Endothelial cell of umbilical vein (primary cell): ENCODE data around the gene ARL9. TPM values are rescaled to one million over a fixed set of nuclear protein-coding genes. Genes with fewer than 3 reads are reported as not detected.

Experiments used
- BruUV-seq: library from RNA; stranded (reverse); fragments of 400-500 nt; replicated peaks from 2 replicates; lab custom pipeline; 2021; lab: Mats Ljungman, UMichigan
- CTCF ChIA-PET: fragments of 300-600, 350-600 bp; sonication (Branson Sonifier 250); formaldehyde crosslinking; loops from one replicate; lab custom pipeline; 2021; ENCODE audit warnings: antibody characterized with exemption, inconsistent platforms; lab: Charles Lee
- POLR2A ChIA-PET: fragments of 300-600, 350-600 bp; sonication (Branson Sonifier 250); formaldehyde crosslinking; loops from one replicate; lab custom pipeline; 2021; ENCODE audit warnings: antibody characterized with exemption, inconsistent platforms; lab: Charles Lee
- DNase-seq: peaks from one replicate; pipeline ENCODE4 v3.0.0-alpha.2; 2011; ENCODE audit warnings: low read depth, low spot score
- FAIRE-seq: peaks from 2 replicates; lab custom pipeline; 2011; peaks lifted over from hg19 to GRCh38; lab: Jason Lieb, UNC
- H2AFZ ChIP-seq: 2 replicates; pipeline ENCODE4 v1.6.0; 2012; ENCODE audit warnings: low read depth, low read length, control low read depth, inconsistent platforms
- H3K27ac ChIP-seq: 2 replicates; pipeline ENCODE4 v1.5.1; 2011; ENCODE audit warnings: low read depth, mild to moderate bottlenecking, control low read depth, low read length, moderate library complexity; ENCODE audit not compliant: insufficient read depth
- H3K27me3 ChIP-seq, 2 experiments: 2 replicates each; pipeline versions ENCODE4 v1.6.0 to v1.6.1; 2011; ENCODE audit warnings: low read length in 2 of 2, mixed read lengths in 1 of 2; ENCODE audit not compliant: control insufficient read depth in 2 of 2, insufficient read depth in 2 of 2
- H3K36me3 ChIP-seq, 2 experiments: 2 replicates in 1 of 2; 3 replicates in 1 of 2; pipeline ENCODE4 v1.5.1; 2011; ENCODE audit warnings: low read length in 2 of 2, mild to moderate bottlenecking in 1 of 2, moderate library complexity in 1 of 2; ENCODE audit not compliant: control insufficient read depth in 2 of 2, insufficient read depth in 2 of 2; ENCODE audit errors: extremely low read depth in 1 of 2
- H3K4me1 ChIP-seq: 3 replicates; pipeline ENCODE4 v1.5.1; 2011; ENCODE audit warnings: mild to moderate bottlenecking, low read length; ENCODE audit not compliant: control insufficient read depth, insufficient read depth; ENCODE audit errors: extremely low read depth
- H3K4me2 ChIP-seq: 2 replicates; pipeline ENCODE4 v1.6.1; 2011; ENCODE audit warnings: low read length, control low read depth, mixed read lengths; ENCODE audit not compliant: insufficient read depth
- H3K4me3 ChIP-seq, 3 experiments: fragments of 200-600 bp in 1 of 3; sonication (generic), shearing (Covaris generic) in 1 of 3; replicated peaks in 1 of 3; 2 replicates each; pipeline ENCODE4 v1.5.1; 2011 to 2016; ENCODE audit warnings: control low read depth in 3 of 3, low read length in 3 of 3, mild to moderate bottlenecking in 2 of 3, inconsistent platforms in 1 of 3, low read depth in 1 of 3, moderate library complexity in 1 of 3; ENCODE audit not compliant: insufficient read depth in 1 of 3
- H3K79me2 ChIP-seq: 2 replicates; pipeline ENCODE4 v1.6.0; 2012; ENCODE audit warnings: low read length, inconsistent platforms; ENCODE audit not compliant: control insufficient read depth, insufficient read depth
- H3K9ac ChIP-seq: replicated peaks from 2 replicates; pipeline ENCODE3; 2011; ENCODE audit warnings: low read length, control low read depth; ENCODE audit not compliant: insufficient read depth; ENCODE audit errors: extremely low read depth
- H3K9me1 ChIP-seq: replicated peaks from 3 replicates; pipeline ENCODE4 v1.6.0; 2011; ENCODE audit warnings: mild to moderate bottlenecking, low read length; ENCODE audit not compliant: control insufficient read depth, insufficient read depth; ENCODE audit errors: extremely low read depth
- H3K9me3 ChIP-seq: replicated peaks from 2 replicates; pipeline ENCODE4 v1.5.1; 2012; ENCODE audit warnings: low read length, inconsistent platforms; ENCODE audit not compliant: control insufficient read depth, insufficient read depth
- H4K20me1 ChIP-seq: replicated peaks from 2 replicates; pipeline ENCODE3; 2011; ENCODE audit warnings: mild to moderate bottlenecking, low read length; ENCODE audit not compliant: control insufficient read depth, insufficient read depth; ENCODE audit errors: extremely low read depth
- EZH2 ChIP-seq: IDR thresholded peaks from 2 replicates; pipeline ENCODE4 v1.6.1; 2012; ENCODE audit warnings: borderline replicate concordance, low read depth, mild to moderate bottlenecking, moderate library complexity, low read length, inconsistent platforms; ENCODE audit not compliant: severe bottlenecking
- FOS ChIP-seq: IDR thresholded peaks from 2 replicates; pipeline ENCODE4 v1.6.1; 2011; ENCODE audit warnings: mild to moderate bottlenecking, low read length, moderate library complexity, borderline replicate concordance; ENCODE audit not compliant: insufficient read depth
- GATA2 ChIP-seq: IDR thresholded peaks from 2 replicates; pipeline ENCODE4 v1.7.0; 2011; ENCODE audit warnings: low read depth, mild to moderate bottlenecking, moderate library complexity, mixed read lengths, low read length; ENCODE audit not compliant: insufficient read length, insufficient read depth
- JUN ChIP-seq: IDR thresholded peaks from 2 replicates; pipeline ENCODE4 v1.6.1; 2011; ENCODE audit warnings: borderline replicate concordance, low read depth; ENCODE audit not compliant: insufficient read length, insufficient read depth
- MAX ChIP-seq: IDR thresholded peaks from 2 replicates; pipeline ENCODE4 v1.6.1; 2011; ENCODE audit not compliant: insufficient read depth, insufficient read length
- MYC ChIP-seq: IDR thresholded peaks from one replicate; pipeline ENCODE4 v1.6.1; 2011; ENCODE audit warnings: mild to moderate bottlenecking, low read depth, low read length
- POLR2A ChIP-seq: IDR thresholded peaks from 2 replicates; pipeline ENCODE4 v1.6.1; 2012; ENCODE audit warnings: low read depth, mild to moderate bottlenecking, control low read depth, low read length
- POLR2AphosphoS5 ChIP-seq: IDR thresholded peaks from 2 replicates; pipeline ENCODE4 v1.6.1; 2012; ENCODE audit warnings: low read depth, mild to moderate bottlenecking, control low read depth, low read length, moderate library complexity; ENCODE audit not compliant: insufficient read depth
- dilution Hi-C: fragments of 300-500 bp; cut with MboI; formaldehyde crosslinking; loops from one replicate; pipeline ENCODE4 v1.15.0; 2019; ENCODE audit warnings: low sequenced_read_pairs; ENCODE audit not compliant: extremely low pct_ligation_motif_present
- intact Hi-C: fragments of 100-400 bp; cut with micrococcal nuclease; formaldehyde crosslinking; loops from one replicate; pipeline ENCODE4 v1.10.0; 2022
- polyA plus RNA-seq, 4 experiments: library from polyadenylated mRNA; depleted of rRNA in 3 of 4; stranded (reverse) in 3 of 4; unstranded in 1 of 4; fragments of >200 nt; gene quantifications; 2 replicates each; pipeline versions ENCODE4 v1.2.1 to v1.2.3, GENCODE V29; 2011 to 2012; ENCODE audit warnings: missing spikeins in 1 of 4
- total RNA-seq: library from RNA; stranded (reverse); gene quantifications from 2 replicates; pipeline ENCODE4 v1.2.3, GENCODE V29; 2021
- TF ChIP-seq, protein P1 (sequence below), 2 donors: IDR thresholded peaks; 1 replicate in 1 of 2; 2 replicates in 1 of 2; pipeline ENCODE4 v1.5.1; 2011; ENCODE audit warnings: low read length in 2 of 2, mild to moderate bottlenecking in 2 of 2, moderate library complexity in 2 of 2, control low read depth in 1 of 2, inconsistent platforms in 1 of 2, low read depth in 1 of 2; ENCODE audit not compliant: insufficient read depth in 1 of 2; ENCODE audit errors: extremely low read depth in 1 of 2

Gene ARL9
- total and polyA plus RNA-seq, 2 donors (not counting 3 experiments of a cell fraction or from before 2014, with no cell fraction given), result 0.40 to 1.1 TPM

DNA sequence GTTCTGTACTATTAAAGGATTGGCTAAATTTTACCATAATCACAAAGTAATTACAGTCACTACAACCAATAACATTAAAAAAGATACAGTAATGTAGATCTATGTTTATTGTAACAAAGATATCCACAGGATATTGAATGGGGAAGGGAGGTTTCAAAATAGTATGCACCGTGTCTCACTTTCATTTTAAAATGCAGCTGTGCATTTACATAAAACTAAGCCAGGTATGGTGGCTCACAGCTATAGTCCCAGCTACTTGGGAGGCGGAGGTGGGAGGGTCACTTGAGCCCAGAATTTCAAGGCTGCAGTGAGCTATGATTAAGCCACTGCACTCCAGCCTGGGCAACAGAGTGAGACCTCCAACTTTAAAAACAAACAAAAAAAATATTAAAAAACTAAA lies 29.7 kb upstream of the ARL9 start:
- ChIA-PET CTCF (no interaction called here), POLR2A (interaction anchor here (0.6 kb wide), 1 partner anchor 38 kb away, joined by 3 read pairs; no protein-coding TSS in a partner anchor)
- intact Hi-C loops, result no loop called here
- Histone ChIP-seq H3K79me2 (peaks cover under 1% of the 10 kb centered on the region), H3K4me1 (no peaks in the 10 kb centered on the region), H3K9me1 (no peaks in the 10 kb centered on the region), H2AFZ (no peak overlapping the region), H3K9ac (no peak overlapping the region), H3K27me3 (no peaks in the 10 kb centered on the region), H3K27ac (no peak overlapping the region), H4K20me1 (no peaks in the 10 kb centered on the region), H3K4me2 (no peak overlapping the region), H3K36me3 (peaks cover 11 to 43% of the 10 kb centered on the region in 2 experiments), H3K9me3 (no peaks in the 10 kb centered on the region), H3K4me3 (no peak overlapping the region)
- dilution Hi-C loops, result no loop called here
- FAIRE-seq, result no peak
- no peak for DNase-seq
- BruUV-seq, result no TSS peak
- TF ChIP-seq MAX, result no peak
- no peak for TF ChIP-seq POLR2AphosphoS5
- no peak for TF ChIP-seq GATA2
- no peak for TF ChIP-seq MYC

- ChIA-PET CTCF (no interaction called here), POLR2A (no interaction called here)
- no peak overlapping the region for H3K9ac ChIP-seq
- DNase-seq (no peak), FAIRE-seq (no peak)
- H3K27ac ChIP-seq, result no peak overlapping the region
- H3K9me1 ChIP-seq, result no peaks in the 10 kb centered on the region
- no peaks in the 10 kb centered on the region for H4K20me1 ChIP-seq
- H2AFZ ChIP-seq, result no peak overlapping the region
- peaks cover 7 to 42% of the 10 kb centered on the region in 2 experiments for H3K36me3 ChIP-seq
- dilution Hi-C loops (no loop called here), intact Hi-C loops (no loop called here)
- H3K9me3 ChIP-seq, result no peaks in the 10 kb centered on the region
- no peaks in the 10 kb centered on the region for H3K4me1 ChIP-seq
- no peak for TF ChIP-seq MYC
- no peak for TF ChIP-seq MAX
- no peak for TF ChIP-seq JUN
- TF ChIP-seq, protein P1, sequence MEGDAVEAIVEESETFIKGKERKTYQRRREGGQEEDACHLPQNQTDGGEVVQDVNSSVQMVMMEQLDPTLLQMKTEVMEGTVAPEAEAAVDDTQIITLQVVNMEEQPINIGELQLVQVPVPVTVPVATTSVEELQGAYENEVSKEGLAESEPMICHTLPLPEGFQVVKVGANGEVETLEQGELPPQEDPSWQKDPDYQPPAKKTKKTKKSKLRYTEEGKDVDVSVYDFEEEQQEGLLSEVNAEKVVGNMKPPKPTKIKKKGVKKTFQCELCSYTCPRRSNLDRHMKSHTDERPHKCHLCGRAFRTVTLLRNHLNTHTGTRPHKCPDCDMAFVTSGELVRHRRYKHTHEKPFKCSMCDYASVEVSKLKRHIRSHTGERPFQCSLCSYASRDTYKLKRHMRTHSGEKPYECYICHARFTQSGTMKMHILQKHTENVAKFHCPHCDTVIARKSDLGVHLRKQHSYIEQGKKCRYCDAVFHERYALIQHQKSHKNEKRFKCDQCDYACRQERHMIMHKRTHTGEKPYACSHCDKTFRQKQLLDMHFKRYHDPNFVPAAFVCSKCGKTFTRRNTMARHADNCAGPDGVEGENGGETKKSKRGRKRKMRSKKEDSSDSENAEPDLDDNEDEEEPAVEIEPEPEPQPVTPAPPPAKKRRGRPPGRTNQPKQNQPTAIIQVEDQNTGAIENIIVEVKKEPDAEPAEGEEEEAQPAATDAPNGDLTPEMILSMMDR (IDR thresholded peaks at IDR 0.05; ENCODE audit: extremely low read depth in 1 of 2, insufficient read depth in 1 of 2, low read depth in 1 of 2, low read length in 2 of 2), result no peak
- no peak for TF ChIP-seq GATA2
- no peak for TF ChIP-seq POLR2AphosphoS5
- TF ChIP-seq POLR2A, result no peak
- TF ChIP-seq FOS, result no peak
- no peak for TF ChIP-seq EZH2
- H3K27me3 ChIP-seq, result no peaks in the 10 kb centered on the region
- BruUV-seq, result no TSS peak
- no peaks in the 10 kb centered on the region for H3K79me2 ChIP-seq
- no peak overlapping the region for H3K4me3 ChIP-seq
- H3K4me2 ChIP-seq, result no peak overlapping the region
These were observed 28.3 kb upstream of the ARL9 start for GRCh38 chr4:56477192-56477702.
